Spinal cord (tissue), 10 donors: ENCODE data around the gene BCAS4. TPM values are rescaled to one million over a fixed set of nuclear protein-coding genes. Genes with fewer than 3 reads are reported as not detected.
A peak's percentile ranks its signal among the peaks of the same experiment; 100 is the strongest.

Source experiments
- DNase-seq, 6 donors: peaks; one replicate each; pipeline versions ENCODE4 v3.0.0 to v3.0.0-alpha.2; 2013 to 2015; ENCODE audit warnings: low spot score in 6 of 6, low read depth in 4 of 6
- H3K27ac ChIP-seq: one replicate; pipeline ENCODE4 v1.5.1; 2013; ENCODE audit warnings: low read depth, low read length, control low read depth
- H3K27me3 ChIP-seq: one replicate; pipeline ENCODE4 v1.6.1; 2013; ENCODE audit warnings: low read length; ENCODE audit not compliant: control insufficient read depth, insufficient read depth
- H3K36me3 ChIP-seq: one replicate; pipeline ENCODE4 v1.6.1; 2013; ENCODE audit warnings: low read length; ENCODE audit not compliant: control insufficient read depth, insufficient read depth
- H3K4me1 ChIP-seq: one replicate; pipeline ENCODE4 v1.6.1; 2013; ENCODE audit warnings: low read length; ENCODE audit not compliant: control insufficient read depth, insufficient read depth
- H3K4me3 ChIP-seq: one replicate; pipeline ENCODE4 v1.5.1; 2013; ENCODE audit warnings: low read depth, low read length, control low read depth
- H3K9me3 ChIP-seq: one replicate; pipeline ENCODE4 v1.6.1; 2013; ENCODE audit warnings: low read length; ENCODE audit not compliant: control insufficient read depth, insufficient read depth
- WGBS: methylation state at CpG from one replicate; pipeline ENCODE4 v1.1.5; 2013; ENCODE audit warnings: missing lambda C conversion rate; ENCODE audit not compliant: insufficient coverage; 5-methylcytosine and 5-hydroxymethylcytosine counted together
- polyA plus RNA-seq, 2 donors: library from polyadenylated mRNA; unstranded; fragments of 120-200 nt; gene quantifications; one replicate each; pipeline ENCODE4 v1.2.1, GENCODE V29; 2013; ENCODE audit not compliant: insufficient read length in 2 of 2
- total RNA-seq, 2 donors: library from RNA; depleted of rRNA in 1 of 2; stranded (reverse); fragments of 120-200 nt in 1 of 2; fragments of >200 nt in 1 of 2; gene quantifications; one replicate each; pipeline versions ENCODE4 v1.2.3 to v1.2.4, GENCODE V29; 2013 to 2014
- donor health status: healthy.

Gene BCAS4
- total and polyA plus RNA-seq, 4 donors = 7.8 to 16.6 (median 14.3) TPM

- Histone ChIP-seq H3K36me3 (peaks cover 2% of the 10 kb centered on the region), H3K27ac (no peak overlapping the region), H3K4me1 (no peaks in the 10 kb centered on the region), H3K9me3 (no peaks in the 10 kb centered on the region), H3K27me3 (no peaks in the 10 kb centered on the region), H3K4me3 (no peak overlapping the region)
- no peak for DNase-seq
- no CpG with 5 or more reads among the region's 2 CpGs for WGBS
Measured at GRCh38 chr20:50913690-50914375, 119.0 kb downstream of the BCAS4 start.

DNA sequence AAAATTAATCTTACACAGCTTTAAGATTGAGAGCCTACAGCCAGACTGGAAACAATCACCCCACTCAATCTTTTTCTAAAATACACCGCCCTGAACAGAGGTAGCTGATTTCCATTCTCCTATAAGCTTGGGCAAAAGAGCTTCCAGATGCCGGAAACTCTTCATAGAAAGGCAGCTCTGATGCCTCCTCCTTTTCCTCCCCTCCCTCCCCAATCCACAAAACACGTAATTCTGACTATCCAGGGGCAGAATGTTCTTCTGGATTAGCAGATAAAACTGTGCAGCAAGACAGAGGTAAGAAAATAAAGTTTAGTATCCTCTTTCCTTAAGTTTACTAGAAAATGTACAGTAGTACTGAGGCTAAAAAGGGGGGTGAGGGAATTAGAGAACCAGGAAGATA, 120.6 kb downstream of the BCAS4 start:
- Histone ChIP-seq H3K4me1 (peaks cover 2% of the 10 kb centered on the region), H3K9me3 (no peaks in the 10 kb centered on the region), H3K27me3 (no peaks in the 10 kb centered on the region), H3K36me3 (peaks cover 2% of the 10 kb centered on the region), H3K4me3 (no peak overlapping the region), H3K27ac (no peak overlapping the region)
- DNase-seq = no peak
- WGBS = 66% methylated on average over 2 of the region's 3 CpGs

- Histone ChIP-seq H3K4me1 (peaks cover 2% of the 10 kb centered on the region), H3K4me3 (no peak overlapping the region), H3K27ac (no peak overlapping the region), H3K36me3 (peaks cover 2% of the 10 kb centered on the region), H3K9me3 (no peaks in the 10 kb centered on the region), H3K27me3 (no peaks in the 10 kb centered on the region)
- 44% methylated on average over 3 of the region's 5 CpGs for WGBS
- DNase-seq = no peak
Measured at GRCh38 chr20:50916257-50916656, 121.4 kb downstream of the BCAS4 start.

GRCh38 chr20:50916934-50917333, 122.1 kb downstream of the BCAS4 start:
- 61% methylated on average over 3 of the region's 3 CpGs for WGBS
- no peak overlapping the region for H3K27ac ChIP-seq
- no peaks in the 10 kb centered on the region for H3K9me3 ChIP-seq
- H3K36me3 ChIP-seq = peaks cover 2% of the 10 kb centered on the region
- H3K4me1 ChIP-seq = peaks cover 2% of the 10 kb centered on the region
- H3K4me3 ChIP-seq = no peak overlapping the region
- DNase-seq = no peak
- no peaks in the 10 kb centered on the region for H3K27me3 ChIP-seq

DNA sequence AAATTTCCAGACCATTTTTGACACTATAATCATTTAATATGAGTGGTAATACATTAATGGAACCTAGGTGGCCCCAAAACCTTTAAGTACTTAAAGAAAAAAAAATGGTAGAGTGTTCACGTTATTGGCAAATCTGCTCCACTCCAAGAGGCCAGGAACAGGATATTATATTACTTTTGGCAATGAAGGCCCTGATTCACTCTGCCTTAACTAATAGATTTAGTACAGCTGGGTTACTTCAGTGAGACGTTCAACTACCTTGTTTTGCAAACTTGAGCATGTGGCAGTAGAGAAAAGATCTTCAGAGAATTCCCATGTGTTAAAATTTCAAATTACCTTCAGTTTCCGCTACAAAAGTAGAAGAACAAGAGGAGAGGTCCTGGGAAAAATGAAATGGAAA, 123.5 kb downstream of the BCAS4 start:
- Histone ChIP-seq H3K27me3 (no peaks in the 10 kb centered on the region), H3K27ac (no peak overlapping the region), H3K9me3 (no peaks in the 10 kb centered on the region), H3K36me3 (peaks cover 2% of the 10 kb centered on the region), H3K4me1 (peaks cover 2% of the 10 kb centered on the region), H3K4me3 (no peak overlapping the region)
- WGBS = no CpG with 5 or more reads among the region's 3 CpGs
- no peak for DNase-seq

DNA sequence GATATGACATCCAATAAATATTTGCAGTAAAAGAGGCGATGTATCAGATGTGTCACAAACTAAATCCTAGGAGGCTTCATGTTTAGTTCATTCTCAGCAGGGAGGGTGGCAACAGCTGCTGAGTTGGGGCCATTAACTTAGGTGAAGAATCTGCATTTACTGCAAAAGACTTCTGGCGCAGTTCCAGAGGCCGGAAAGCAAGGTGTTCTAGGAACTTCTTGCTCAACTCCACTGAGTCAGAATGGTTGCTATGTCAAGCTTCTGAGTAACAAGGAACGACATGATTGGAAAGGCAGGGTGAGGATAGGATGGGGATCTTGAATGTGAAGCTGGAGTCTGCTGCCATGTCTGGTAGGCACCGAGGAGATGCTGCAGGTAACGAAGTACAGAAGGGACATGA, 124.7 kb downstream of the BCAS4 start:
- H3K9me3 ChIP-seq = no peaks in the 10 kb centered on the region
- no peaks in the 10 kb centered on the region for H3K27me3 ChIP-seq
- 70% methylated on average over 5 of the region's 6 CpGs for WGBS
- no peak overlapping the region for H3K27ac ChIP-seq
- peaks cover 2% of the 10 kb centered on the region for H3K36me3 ChIP-seq
- peak in 1 of 6 donors; percentile 31 for DNase-seq
- peaks cover 2% of the 10 kb centered on the region for H3K4me1 ChIP-seq
- no peak overlapping the region for H3K4me3 ChIP-seq

GRCh38 chr20:50920997-50921396, 126.1 kb downstream of the BCAS4 start:
- Histone ChIP-seq H3K4me3 (no peak overlapping the region), H3K27me3 (no peaks in the 10 kb centered on the region), H3K4me1 (peaks cover 7% of the 10 kb centered on the region), H3K36me3 (peaks cover 6% of the 10 kb centered on the region), H3K27ac (no peak overlapping the region), H3K9me3 (no peaks in the 10 kb centered on the region)
- DNase-seq = no peak

- H3K9me3 ChIP-seq = no peaks in the 10 kb centered on the region
- H3K27me3 ChIP-seq = no peaks in the 10 kb centered on the region
- H3K4me3 ChIP-seq = no peak overlapping the region
- no peak overlapping the region for H3K27ac ChIP-seq
- H3K36me3 ChIP-seq = peaks cover 6% of the 10 kb centered on the region
- H3K4me1 ChIP-seq = peaks cover 7% of the 10 kb centered on the region
- 100% methylated on average over 2 of the region's 8 CpGs for WGBS
- no peak for DNase-seq
Measured at GRCh38 chr20:50921803-50922501, 127.1 kb downstream of the BCAS4 start.

GRCh38 chr20:50924261-50924920, 129.5 kb downstream of the BCAS4 start:
- peaks cover 6% of the 10 kb centered on the region for H3K36me3 ChIP-seq
- peaks cover 7% of the 10 kb centered on the region for H3K4me1 ChIP-seq
- H3K27me3 ChIP-seq = no peaks in the 10 kb centered on the region
- H3K9me3 ChIP-seq = no peaks in the 10 kb centered on the region
- no peak overlapping the region for H3K4me3 ChIP-seq
- 25% methylated on average over 1 of the region's 2 CpGs for WGBS
- DNase-seq = peak in 1 of 6 donors; percentile 11
- H3K27ac ChIP-seq = no peak overlapping the region
